IPS-18c (cell line): Measurements from ENCODE around the gene TRIP4.
A peak's percentile ranks its signal among the peaks of the same experiment; 100 is the strongest.
"Not testable (repeated sequence)": the region's sequence is repeated elsewhere in the genome, so short reads cannot be mapped to it uniquely, and the experiment has no call there.

Experiments used
- H3K4me3 ChIP-seq: 2 replicates; pipeline ENCODE4 v1.7.0; 2013; ENCODE audit warnings: low read depth, mild to moderate bottlenecking, low read length, moderate library complexity; ENCODE audit not compliant: insufficient read depth
- H3K9me3 ChIP-seq: one replicate; pipeline ENCODE4 v1.6.1; 2013; ENCODE audit warnings: mild to moderate bottlenecking, low read length, moderate library complexity; ENCODE audit not compliant: control insufficient read depth, insufficient read depth

The TRIP4 gene

GRCh38 chr15:64387562-64388168 is at the start of gene TRIP4:
TRIP4 (plus strand) TSS chr15:64387836; CDS start chr15:64387864, 28 bp downstream.
- Histone ChIP-seq H3K9me3 (no peaks in the 10 kb centered on the region), H3K4me3 (peak within 1 kb of the TSS; percentile 88)

GRCh38 chr15:64340355-64340754 is 47.3 kb upstream of the TRIP4 start:
- no peaks in the 10 kb centered on the region for H3K9me3 ChIP-seq
- no peak overlapping the region for H3K4me3 ChIP-seq

- Histone ChIP-seq H3K4me3 (no peak overlapping the region), H3K9me3 (no peaks in the 10 kb centered on the region)
Measured at GRCh38 chr15:64341961-64342360, 45.7 kb upstream of the TRIP4 start.

- H3K9me3 ChIP-seq, result no peaks in the 10 kb centered on the region
- no peak overlapping the region for H3K4me3 ChIP-seq
Measured at GRCh38 chr15:64343222-64343621, 44.4 kb upstream of the TRIP4 start.

- Histone ChIP-seq H3K4me3 (no peak overlapping the region), H3K9me3 (no peaks in the 10 kb centered on the region)
Measured at GRCh38 chr15:64343841-64344240, 43.8 kb upstream of the TRIP4 start.

- Histone ChIP-seq H3K4me3 (no peak overlapping the region), H3K9me3 (no peaks in the 10 kb centered on the region)
Measured at GRCh38 chr15:64344651-64345294, 42.9 kb upstream of the TRIP4 start.

- H3K9me3 ChIP-seq, H3K4me3 ChIP-seq: not testable (repeated sequence)
Measured at GRCh38 chr15:64346242-64346641, 41.4 kb upstream of the TRIP4 start.

- no peaks in the 10 kb centered on the region for H3K9me3 ChIP-seq
- no peak overlapping the region for H3K4me3 ChIP-seq
Measured at GRCh38 chr15:64348455-64348854, 39.2 kb upstream of the TRIP4 start.

GRCh38 chr15:64349375-64349774 is 38.3 kb upstream of the TRIP4 start:
- H3K4me3 ChIP-seq, result no peak overlapping the region
- no peaks in the 10 kb centered on the region for H3K9me3 ChIP-seq

- no peaks in the 10 kb centered on the region for H3K9me3 ChIP-seq
- no peak overlapping the region for H3K4me3 ChIP-seq
Measured at GRCh38 chr15:64351265-64351664, 36.4 kb upstream of the TRIP4 start.

GRCh38 chr15:64354688-64355344 is 32.8 kb upstream of the TRIP4 start:
- H3K9me3 ChIP-seq, result no peaks in the 10 kb centered on the region
- H3K4me3 ChIP-seq, result peak overlapping the region; percentile 91

GRCh38 chr15:64355348-64355943 is 32.2 kb upstream of the TRIP4 start:
- peak overlapping the region; percentile 91 for H3K4me3 ChIP-seq
- H3K9me3 ChIP-seq, result no peaks in the 10 kb centered on the region

- peak within 1 kb of the TSS; percentile 91 for H3K4me3 ChIP-seq
- H3K9me3 ChIP-seq, result no peaks in the 10 kb centered on the region
Measured at GRCh38 chr15:64355944-64356709, 31.5 kb upstream of the TRIP4 start, which contains the start of gene CSNK1G1. CSNK1G1 (minus strand) TSS chr15:64356173; CDS start chr15:64300499, 55,674 bp downstream.

- Histone ChIP-seq H3K4me3 (peak overlapping the region; percentile 91; the same call in 1 of the 2 replicates), H3K9me3 (no peaks in the 10 kb centered on the region)
Measured at GRCh38 chr15:64356710-64357040, 31.0 kb upstream of the TRIP4 start.

GRCh38 chr15:64361259-64361658 is 26.4 kb upstream of the TRIP4 start:
- H3K4me3 ChIP-seq, result no peak overlapping the region

GRCh38 chr15:64369078-64369607 is 18.5 kb upstream of the TRIP4 start:
- no peaks in the 10 kb centered on the region for H3K9me3 ChIP-seq
- no peak overlapping the region for H3K4me3 ChIP-seq

More at GRCh38 chr15:64361259-64361658, 26.4 kb upstream of the TRIP4 start:
- no peaks in the 10 kb centered on the region for H3K9me3 ChIP-seq

- H3K9me3 ChIP-seq, H3K4me3 ChIP-seq: not testable (repeated sequence)
Measured at GRCh38 chr15:64371383-64371782, 16.3 kb upstream of the TRIP4 start.
